GM12865 (cell line): ENCODE data around the gene ATF7IP.
"Not testable (repeated sequence)": the region's sequence is repeated elsewhere in the genome, so short reads cannot be mapped to it uniquely, and the experiment has no call there.

Experiments used
- DNase-seq: peaks from one replicate; pipeline ENCODE4 v3.0.0; 2010; ENCODE audit warnings: low read depth
- H3K4me3 ChIP-seq: 2 replicates; pipeline ENCODE4 v1.5.1; 2011; ENCODE audit warnings: mild to moderate bottlenecking, low read depth, low read length, control low read depth
- TF ChIP-seq, protein P1 (sequence below): IDR thresholded peaks from 2 replicates; pipeline ENCODE4 v1.5.1; 2011; ENCODE audit warnings: low read length, control low read depth, low read depth, inconsistent platforms; ENCODE audit not compliant: insufficient read depth; ENCODE audit errors: missing control alignments

ATF7IP gene

DNA sequence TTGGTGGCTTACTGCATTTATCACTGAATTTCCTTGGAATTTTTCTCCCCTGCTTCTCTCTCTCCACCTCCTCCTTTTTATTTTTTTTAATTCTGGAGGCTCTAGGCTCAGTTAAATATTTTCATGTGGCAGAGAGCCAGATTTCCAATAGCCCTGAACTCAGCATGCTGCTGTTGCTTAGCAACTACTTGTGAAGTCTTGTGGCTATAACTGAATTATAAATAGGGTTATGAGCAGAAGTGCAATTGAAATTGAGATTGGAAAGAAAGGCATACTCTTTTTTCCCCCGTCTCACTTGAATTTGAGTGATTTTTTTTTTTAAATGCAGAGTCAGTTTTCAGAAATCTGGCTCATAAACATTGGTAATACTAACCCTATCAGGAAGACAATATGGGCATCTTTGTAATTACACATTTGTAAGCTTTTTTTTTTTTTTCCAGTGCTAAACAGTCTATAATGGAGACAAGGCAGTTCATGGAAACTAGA, 38.3 kb downstream of the ATF7IP start:
- TF ChIP-seq, protein P1, sequence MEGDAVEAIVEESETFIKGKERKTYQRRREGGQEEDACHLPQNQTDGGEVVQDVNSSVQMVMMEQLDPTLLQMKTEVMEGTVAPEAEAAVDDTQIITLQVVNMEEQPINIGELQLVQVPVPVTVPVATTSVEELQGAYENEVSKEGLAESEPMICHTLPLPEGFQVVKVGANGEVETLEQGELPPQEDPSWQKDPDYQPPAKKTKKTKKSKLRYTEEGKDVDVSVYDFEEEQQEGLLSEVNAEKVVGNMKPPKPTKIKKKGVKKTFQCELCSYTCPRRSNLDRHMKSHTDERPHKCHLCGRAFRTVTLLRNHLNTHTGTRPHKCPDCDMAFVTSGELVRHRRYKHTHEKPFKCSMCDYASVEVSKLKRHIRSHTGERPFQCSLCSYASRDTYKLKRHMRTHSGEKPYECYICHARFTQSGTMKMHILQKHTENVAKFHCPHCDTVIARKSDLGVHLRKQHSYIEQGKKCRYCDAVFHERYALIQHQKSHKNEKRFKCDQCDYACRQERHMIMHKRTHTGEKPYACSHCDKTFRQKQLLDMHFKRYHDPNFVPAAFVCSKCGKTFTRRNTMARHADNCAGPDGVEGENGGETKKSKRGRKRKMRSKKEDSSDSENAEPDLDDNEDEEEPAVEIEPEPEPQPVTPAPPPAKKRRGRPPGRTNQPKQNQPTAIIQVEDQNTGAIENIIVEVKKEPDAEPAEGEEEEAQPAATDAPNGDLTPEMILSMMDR, result no peak
- peak; percentile 72 for DNase-seq
- peak overlapping the region; percentile 37 for H3K4me3 ChIP-seq

DNA sequence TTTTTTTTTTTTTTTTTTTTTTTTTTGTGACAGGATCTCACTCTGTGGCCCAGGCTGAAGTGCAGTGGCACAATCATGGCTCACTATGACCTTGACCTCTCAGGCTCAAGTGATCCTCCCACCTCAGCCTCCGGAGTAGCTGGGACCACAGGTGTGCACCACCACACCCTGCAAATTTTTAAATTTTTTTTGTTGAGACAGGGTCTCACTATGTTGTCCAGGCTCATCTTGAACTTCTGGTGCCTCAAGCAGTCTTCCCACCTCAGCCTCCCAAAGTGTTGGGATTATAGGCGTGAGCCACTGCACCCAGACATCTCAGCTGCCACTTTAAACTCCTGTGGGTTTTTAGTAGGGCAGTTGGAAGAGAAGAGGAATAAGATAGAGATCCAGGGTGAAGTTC, 39.9 kb downstream of the ATF7IP start:
- H3K4me3 ChIP-seq, DNase-seq: not testable (repeated sequence)

DNA sequence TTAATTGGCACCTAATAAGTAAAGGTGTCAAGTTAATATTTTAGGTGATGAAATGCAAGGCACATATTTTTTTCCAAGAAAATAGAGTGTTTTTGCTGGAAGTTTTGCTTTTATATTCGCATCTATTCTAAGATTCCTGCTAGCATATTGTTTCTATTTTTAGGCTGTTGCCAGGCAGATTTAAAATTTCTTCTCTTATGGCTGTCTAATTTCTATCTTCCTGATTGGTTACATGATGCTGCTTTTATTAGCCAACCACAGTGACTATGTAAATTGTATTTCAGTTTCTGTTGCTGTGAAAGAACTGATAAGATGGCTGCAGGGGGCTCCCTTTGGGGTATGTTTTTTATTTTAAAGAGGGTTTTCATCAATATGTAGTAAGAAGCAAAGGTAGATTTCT, 42.7 kb downstream of the ATF7IP start:
- no peak overlapping the region for H3K4me3 ChIP-seq
- TF ChIP-seq, protein P1, result no peak
- peak; percentile 22 for DNase-seq

DNA sequence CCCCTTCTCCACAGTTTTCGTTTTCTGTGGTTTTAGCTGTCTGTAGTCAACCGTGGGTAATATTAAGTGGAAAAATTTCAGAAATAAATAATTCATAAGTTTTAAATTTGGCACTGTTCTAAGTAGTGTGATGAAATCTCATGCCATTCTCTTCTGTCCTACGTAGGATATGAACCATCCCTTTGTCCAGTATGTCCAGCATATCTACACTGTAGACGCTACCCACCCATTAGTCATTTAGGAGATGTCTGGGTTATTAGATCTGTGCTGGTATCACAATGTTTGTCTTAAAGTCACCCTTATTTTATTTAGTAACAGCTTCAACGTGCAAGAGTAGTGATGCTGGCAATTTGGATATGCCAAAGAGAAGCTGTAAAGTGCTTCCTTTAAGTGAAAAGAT, 44.7 kb downstream of the ATF7IP start:
- TF ChIP-seq, protein P1, result no peak
- H3K4me3 ChIP-seq, result no peak overlapping the region
- no peak for DNase-seq

DNA sequence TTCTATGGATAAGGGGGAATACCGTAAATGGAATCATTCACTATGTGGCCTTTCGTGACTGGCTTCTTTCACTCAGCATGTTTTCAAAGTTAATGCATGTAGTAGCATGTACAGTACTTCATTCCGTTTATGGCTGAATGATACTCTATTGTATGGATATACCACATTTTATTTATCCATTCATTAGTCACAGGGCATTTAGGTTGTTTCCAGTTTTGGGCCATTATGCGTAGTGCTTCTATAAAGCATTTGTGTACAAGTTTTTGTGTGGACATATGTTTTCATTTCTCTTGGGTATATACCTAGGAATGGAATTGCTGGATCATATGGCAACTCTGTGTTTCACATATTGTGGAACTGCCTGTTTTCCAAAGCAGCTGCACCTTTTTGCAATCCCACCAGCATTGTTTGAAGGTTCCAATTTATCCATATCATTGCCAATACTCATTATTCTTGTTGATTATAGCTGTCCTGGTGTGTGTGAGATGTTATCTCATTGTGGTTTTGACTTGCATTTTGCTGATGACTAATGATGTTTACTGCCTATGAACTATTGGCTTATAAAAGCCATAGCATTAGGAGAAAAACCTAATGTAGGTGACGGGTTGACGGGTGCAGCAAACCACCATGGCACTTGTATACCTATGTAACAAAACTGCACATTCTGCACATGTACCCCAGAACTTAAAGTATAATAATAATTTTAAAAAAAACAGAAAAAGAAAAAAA, 45.5 kb downstream of the ATF7IP start:
- H3K4me3 ChIP-seq, result no peak overlapping the region
- no peak for DNase-seq
- TF ChIP-seq, protein P1, result no peak

DNA sequence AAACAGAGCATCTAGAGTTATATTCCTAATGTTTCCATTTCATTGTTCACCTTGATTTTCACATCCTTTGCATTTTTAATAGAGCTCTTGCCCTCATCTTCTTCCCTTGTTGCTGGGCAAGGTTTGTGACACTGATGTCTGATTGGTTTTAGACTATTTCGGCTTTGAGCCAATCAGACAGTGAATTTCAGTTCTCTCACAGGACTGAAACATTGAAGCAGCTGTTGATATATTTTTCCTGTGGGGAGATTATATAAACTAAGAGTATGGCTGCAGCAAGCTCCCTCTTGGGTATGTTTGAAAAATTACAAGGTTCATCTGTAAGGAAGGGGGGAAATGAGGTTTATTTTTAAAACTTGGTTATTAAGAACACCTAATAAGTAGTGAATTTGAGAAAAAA, 51.2 kb downstream of the ATF7IP start:
- H3K4me3 ChIP-seq, result no peak overlapping the region
- peak; percentile 21 for DNase-seq
- TF ChIP-seq, protein P1, result no peak

DNA sequence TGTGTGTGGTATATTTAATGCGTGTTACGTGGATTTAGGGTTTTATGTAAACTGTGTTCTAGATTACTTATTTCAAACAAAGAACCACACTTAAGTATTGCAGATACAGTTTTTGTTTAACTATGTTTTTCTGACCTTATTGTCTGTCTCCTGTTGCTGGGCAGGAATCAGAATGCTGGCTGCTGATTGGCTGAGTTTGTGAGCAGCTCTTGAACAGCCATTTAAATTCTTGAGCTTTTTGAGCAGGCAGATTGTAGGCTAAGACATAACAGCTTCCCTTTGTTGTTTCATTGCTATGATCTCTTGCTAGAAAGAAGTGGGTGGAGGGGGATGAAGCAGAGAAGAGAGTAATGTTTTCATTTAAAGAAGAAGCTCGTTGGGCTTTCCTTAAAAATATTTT, 52.2 kb downstream of the ATF7IP start:
- no peak overlapping the region for H3K4me3 ChIP-seq
- DNase-seq, result peak; percentile 40
- TF ChIP-seq, protein P1, result no peak
